Activated T-helper 1 cell treated with anti-CD3 and anti-CD28 coated beads, Interleukin-2, amount 50 U/mL, for 16 hours (primary cell): ENCODE data around the gene TTLL3.

ENCODE experiments used
- DNase-seq, 2 donors: peaks; one replicate each; pipeline ENCODE4 v3.0.0-alpha.2; 2020; ENCODE audit warnings: low read depth in 1 of 2, low spot score in 1 of 2

The TTLL3 gene

DNA sequence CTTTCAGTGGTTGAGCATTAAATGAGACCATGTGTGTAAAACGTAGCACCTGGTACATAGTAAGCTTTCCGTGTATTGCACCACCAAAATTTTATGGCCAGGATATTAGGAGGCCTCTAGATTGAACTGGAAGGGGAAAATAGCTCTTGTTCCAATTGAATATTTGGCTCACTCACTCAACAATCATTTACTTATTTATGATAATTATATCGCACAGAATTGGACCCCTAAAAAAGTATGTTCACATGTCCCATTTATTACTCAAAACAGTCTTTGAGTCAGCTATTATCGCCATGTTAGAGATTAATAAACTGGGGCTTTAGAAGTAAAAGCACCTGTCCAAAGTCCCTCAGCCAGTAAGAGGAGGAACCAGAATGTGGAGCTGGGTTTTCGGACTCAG lies 5.1 kb upstream of the TTLL3 start:
- DNase-seq, result no peak

- DNase-seq, result no peak
Observed at GRCh38 chr3:9806137-9806536, 3.9 kb upstream of the TTLL3 start.

DNA sequence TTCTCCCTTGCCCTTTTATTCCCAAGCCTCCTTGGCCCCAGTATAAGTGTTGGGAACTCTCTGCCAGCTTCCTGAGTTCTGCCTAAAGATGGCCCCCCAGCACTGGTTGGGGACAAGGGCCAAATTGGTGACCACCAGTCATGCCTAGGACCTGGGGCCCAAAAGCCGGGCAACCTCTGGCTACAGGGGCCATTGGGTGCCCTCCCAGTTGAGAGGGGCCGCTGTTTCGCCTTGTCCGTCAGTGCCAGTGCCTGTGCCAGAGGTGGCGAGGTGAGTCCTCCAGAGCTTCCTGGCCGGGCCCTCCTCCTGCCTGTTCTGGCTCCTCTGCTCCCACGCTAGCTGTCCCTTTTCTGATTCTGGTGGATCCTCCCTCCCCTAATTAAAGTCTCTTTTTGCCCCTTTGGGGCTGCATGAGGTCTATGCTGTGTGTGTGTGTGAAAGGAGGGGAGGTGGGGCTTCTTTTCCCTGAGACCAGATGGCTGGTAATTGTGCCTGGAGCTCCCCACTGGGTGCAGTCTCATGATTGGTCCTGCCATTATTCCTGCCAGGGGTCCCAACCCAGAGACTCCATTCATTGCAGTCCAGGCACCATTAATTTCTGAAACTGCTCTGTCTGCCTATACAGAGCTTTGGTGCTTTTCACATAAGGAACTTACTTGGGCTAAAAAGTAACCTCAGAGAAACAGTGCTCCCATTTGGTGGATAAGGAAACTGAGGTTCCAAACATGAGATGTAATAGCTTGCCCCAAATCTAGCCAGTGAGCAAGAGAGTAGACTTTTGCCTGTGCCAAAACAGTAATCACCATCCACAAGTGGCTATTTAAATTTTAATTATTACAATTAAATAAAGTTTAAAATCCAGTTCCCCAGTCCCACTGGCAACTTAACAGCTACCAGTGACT lies 3.1 kb upstream of the TTLL3 start:
- DNase-seq, result no peak

GRCh38 chr3:9807981-9808344 lies 2.1 kb upstream of the TTLL3 start:
- no peak for DNase-seq

DNA sequence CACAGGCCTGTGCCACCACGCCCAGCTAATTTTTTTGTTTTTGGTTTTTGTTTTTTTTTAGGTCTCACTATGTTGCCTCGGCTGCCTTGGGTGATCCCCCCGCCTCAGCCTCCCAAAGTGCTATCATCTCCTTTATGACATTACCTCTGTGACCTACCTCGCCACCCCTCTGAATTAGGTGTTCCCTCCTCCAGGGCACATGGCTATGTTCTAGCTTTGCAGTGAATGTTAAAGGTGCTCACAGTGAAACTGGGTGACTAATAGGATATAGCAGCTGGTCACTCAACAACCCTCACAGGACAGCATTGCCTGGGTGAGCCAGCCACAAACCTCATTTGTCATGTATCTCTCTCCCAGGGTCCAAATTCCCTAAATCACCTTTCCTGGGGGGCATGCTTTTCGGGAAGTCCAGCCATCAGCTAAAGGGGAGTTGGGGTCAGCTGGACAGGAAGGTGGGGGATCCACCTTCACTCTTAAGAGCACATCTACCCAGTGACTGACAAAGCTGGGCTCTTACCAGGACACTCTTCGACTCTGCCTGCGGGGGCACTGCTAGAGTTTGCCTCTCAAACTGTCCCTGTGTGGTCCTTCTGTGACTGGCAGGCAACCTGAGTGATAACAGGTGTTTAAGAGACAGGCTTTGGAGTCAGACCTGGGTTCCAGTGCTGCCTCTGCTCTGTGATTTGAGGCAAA lies 1.6 kb upstream of the TTLL3 start:
- peak in 1 of 2 donors; percentile 33 for DNase-seq

- DNase-seq, result no peak
Observed at GRCh38 chr3:9809239-9809614, 835 bp upstream of the TTLL3 start.

DNA sequence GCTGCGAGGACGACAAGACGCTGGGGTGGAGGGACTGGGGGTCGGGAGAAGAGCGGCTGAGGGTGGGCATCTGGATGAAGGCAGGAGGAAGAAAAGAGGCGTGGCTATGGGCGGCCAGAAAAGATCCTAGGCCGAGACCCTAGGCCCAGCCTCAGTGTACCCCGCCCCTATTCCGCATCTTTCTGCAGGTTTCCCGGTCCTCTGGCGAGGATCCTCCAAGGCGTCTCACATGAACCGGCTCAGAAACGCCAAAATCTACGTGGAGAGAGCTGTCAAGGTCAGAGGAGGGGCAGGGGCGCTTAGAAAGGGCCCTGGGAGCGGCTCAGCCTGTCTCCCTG lies 340 bp downstream of the TTLL3 start:
- no peak for DNase-seq

DNA sequence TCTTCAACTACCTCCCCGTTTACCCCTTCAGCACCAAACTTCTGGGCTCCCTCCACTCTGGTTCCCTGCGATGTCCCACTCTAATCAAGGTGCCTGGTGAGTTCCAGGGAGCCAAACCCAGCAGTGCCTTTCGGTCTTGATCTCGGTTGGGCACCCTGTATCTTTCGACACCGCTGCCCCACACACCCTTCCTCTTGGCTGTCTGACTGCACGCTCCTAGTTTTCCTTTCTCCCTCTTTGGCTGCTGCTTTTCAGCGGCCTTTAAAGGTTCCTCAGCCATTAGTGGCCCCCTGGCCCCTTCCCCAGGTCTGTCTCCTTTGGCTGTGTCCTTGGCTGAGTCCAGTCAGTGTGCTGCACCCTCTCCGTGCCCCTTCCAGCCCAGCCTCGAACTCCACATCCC lies 784 bp downstream of the TTLL3 start:
- no peak for DNase-seq

DNA sequence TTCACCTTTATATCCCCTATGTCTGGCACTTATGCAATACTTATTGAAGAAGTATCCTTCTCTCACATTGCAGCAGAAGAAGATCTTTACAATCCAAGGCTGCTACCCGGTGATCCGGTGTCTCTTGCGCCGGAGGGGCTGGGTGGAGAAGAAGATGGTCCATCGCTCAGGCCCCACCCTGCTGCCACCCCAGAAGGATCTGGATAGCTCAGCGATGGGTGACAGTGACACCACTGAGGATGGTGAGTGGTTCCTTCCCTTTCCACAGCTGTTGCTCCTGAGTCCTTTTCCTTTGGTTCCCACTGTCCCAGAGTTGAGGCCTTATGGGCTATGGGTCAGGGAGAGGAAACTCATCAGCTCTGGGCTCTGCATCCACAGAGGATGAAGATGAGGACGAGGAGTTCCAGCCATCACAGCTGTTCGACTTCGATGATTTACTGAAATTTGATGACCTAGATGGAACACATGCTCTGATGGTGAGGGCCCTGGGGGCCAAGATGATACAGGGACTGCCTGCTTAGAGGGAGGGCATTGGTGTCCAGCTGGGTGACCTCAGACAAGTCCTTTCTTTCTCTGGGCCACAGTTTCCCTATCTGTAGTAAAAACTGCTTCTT lies 2.9 kb downstream of the TTLL3 start:
- DNase-seq, result no peak

GRCh38 chr3:9815986-9816385 lies 5.9 kb downstream of the TTLL3 start:
- no peak for DNase-seq

- DNase-seq, result no peak
Observed at GRCh38 chr3:9817436-9817835, 7.4 kb downstream of the TTLL3 start.

DNA sequence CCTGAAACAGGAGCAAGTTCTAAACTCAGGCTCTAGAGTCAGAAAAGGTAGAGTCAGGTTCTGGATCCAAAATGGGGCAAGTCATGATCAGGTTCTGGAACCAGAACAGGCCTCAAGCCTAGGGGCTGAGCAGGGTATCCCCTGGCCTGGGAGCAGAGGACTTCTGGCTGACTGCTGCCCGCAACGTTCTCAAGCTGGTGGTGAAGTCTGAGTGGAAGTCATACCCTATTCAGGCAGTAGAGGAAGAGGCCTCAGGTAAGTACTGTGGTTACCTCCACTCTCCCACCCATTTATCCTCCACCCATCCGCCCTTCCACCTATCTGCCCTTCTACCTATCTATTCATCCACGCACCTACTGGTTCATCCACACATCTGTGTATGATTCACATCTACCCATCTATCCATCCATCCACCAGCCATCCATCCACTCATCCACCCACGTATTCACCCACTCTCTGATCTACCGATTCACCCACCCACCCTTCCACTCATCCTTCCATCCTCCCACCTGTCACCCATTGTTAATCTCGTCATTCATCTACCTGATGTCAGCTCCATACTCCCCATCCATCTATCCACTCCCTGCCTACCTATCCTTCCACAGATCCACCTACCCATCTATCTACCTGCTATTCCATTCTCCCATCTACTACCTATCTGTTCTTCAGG lies 8.7 kb downstream of the TTLL3 start:
- no peak for DNase-seq

DNA sequence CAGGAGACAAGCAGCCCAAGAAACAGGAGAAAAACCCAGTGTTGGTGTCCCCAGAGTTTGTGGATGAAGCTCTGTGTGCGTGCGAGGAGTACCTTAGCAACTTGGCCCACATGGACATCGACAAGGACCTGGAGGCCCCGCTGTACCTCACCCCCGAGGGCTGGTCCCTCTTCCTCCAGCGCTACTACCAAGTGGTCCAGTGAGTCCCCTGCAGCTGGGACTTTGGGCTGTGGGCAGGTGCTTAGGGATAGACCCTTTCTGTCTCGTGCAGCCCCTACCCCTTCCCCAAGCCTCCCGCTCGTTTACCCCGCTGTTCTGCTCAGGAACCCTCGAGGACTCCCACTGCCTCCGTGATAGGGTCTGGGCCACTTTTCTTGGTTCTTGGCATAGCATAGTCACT lies 10.5 kb downstream of the TTLL3 start:
- no peak for DNase-seq

GRCh38 chr3:9820946-9821345 lies 10.9 kb downstream of the TTLL3 start:
- no peak for DNase-seq

DNA sequence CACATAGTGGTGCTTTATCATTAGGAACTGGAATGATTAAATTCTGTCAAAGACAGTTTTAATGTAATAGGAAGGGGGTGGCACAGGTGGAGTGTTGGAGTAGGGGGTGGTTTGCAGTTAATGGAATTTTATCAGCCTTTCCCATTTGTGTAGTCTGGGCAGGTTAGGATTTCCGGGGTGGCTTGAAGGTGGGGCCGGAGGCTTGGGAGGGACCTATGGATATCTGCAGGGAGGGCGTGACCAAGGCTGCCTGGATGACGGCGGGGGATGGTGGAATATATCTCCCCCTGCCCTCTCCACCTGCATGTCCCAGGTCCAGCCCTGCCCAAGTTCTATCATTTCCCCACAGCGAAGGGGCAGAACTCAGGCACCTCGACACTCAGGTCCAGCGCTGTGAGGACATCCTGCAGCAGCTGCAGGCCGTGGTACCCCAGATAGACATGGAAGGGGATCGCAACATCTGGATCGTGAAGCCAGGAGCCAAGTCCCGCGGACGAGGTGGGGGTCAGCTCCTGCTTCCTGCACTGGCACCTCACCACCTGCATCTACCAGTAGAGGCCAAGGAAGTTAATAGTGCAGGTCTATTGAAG lies 15.5 kb downstream of the TTLL3 start:
- DNase-seq, result no peak

DNA sequence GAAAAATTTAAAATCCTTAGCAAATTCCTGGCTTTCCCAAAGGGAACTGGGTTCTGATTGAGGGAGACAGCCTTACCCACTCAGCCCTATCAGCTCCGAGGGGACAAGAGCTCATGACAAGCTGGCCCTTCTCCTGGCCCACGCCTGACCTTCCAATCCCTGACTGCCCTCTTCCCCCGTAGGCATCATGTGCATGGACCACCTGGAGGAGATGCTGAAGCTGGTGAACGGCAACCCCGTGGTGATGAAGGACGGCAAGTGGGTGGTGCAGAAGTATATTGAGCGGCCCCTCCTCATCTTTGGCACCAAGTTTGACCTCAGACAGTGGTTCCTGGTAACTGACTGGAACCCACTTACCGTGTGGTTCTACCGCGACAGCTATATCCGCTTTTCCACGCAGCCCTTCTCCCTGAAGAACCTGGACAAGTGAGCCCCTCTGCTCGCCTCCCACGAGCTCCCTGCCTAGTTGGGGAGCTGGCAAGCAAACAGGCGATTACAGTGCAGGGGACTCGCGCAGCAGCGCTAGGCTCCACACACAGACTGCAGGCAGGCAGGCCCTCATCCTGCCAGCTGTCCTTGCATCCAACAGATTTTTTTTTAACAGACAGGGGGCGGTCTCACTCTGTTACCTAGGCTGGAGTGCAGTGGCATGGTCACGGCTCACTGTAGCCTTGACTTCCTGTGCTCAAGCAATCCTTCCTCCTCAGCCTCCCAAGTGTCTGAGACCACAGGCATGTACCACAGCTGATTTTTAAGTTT lies 16.9 kb downstream of the TTLL3 start:
- no peak for DNase-seq

DNA sequence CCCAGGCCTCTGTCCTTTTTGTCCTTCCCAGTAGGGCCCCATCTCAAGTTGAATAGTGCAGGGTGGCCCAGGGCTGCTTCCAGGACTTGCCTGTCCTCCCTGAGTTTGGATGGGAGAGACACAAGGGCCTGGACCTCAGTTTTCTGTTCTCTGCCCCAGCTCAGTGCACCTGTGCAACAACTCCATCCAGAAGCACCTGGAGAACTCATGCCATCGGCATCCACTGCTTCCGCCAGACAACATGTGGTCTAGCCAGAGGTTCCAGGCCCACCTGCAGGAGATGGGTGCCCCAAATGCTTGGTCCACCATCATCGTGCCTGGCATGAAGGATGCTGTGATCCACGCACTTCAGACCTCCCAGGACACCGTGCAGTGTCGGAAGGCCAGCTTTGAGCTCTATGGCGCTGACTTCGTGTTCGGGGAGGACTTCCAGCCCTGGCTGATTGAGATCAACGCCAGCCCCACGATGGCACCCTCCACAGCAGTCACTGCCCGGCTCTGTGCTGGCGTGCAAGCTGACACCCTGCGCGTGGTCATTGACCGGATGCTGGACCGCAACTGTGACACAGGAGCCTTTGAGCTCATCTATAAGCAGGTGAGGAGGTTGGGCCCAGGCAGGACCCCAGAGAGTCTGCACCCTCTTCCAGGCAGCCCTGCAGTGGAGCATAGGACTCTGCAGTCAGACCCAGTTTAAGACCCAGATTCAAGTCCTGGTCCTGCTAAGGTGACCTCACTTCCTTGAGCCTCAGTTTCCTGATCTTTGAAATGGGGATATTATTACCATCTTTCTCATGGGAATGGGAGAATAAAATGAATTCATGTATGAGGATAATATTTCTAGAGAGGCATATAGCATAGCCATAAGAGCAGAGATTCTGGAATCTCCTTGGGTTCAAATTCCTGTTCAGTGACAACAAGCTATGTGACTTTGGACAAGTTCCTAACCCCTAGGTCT lies 19.0 kb downstream of the TTLL3 start:
- no peak for DNase-seq

- DNase-seq, result no peak
Observed at GRCh38 chr3:9831253-9831652, 21.2 kb downstream of the TTLL3 start.

DNA sequence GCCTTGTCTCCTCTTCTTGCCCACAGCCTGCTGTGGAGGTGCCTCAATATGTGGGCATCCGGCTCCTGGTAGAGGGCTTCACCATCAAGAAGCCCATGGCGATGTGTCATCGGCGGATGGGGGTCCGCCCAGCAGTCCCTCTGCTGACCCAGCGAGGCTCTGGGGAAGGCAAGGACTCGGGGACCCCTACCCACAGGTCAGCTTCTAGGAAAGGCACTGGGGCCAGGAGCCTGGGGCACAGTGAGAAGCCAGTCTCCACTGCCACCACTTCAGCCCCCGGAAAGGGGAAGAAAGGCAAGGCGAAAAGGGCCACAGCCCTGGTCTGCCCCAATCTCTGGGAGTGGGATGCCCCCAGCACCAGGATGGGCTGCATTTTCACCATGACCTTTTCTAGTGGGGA lies 23.0 kb downstream of the TTLL3 start:
- no peak for DNase-seq
